ENCODE measurements around the gene MYL3. TPM values are rescaled to one million over a fixed set of nuclear protein-coding genes. Genes with fewer than 3 reads are reported as not detected.

MYL3 gene
- total RNA-seq, 1 donor from 2014 or later: not detected

DNA sequence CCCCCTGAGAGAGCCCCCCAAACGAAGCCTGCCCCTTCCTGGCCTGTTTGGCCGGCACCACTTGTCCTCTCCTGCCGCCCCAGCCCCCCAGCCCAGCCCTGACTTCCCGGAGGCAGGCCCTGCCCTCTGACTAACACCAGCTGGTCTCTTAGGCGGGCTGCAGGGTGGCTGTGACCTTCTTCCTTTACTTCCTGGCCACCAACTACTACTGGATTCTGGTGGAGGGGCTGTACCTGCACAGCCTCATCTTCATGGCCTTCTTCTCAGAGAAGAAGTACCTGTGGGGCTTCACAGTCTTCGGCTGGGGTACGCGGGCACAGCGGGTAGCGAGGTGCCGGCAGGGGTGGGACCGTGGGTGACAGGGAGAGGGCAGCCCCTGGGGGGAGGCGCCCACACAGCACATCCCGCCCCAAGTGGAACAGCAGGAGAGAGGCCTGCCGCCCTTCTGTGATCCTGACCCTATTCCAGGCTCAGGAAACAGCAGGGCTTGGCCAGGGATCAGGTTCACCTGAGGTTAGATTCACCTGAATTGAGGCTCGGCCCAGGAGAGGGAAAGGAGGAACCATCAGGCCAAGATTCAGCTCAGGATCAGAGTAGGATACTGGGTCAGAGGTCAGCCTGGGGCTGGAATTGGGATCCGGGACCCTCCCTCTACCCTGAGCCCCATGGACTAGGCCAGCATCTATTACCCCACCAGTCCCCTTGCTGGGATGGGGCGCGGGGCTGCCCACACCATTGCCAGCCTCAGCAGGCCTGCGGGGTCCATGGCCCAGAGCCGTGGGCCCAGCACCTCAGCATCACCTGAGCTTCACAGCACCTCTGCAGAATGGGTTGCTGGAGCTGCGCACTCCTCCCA is 36.1 kb upstream of the MYL3 start:
- intact Hi-C loops (cut with micrococcal nuclease): no loop called here
- ATAC-seq (ENCODE audit: low read depth): no peak
- Mint-ChIP-seq H3K27me3 (peaks cover 10% of the 10 kb centered on the region), H3K4me3 (no peak overlapping the region), H3K9me3 (no peaks in the 10 kb centered on the region), H3K36me3 (ENCODE audit: low read depth) (no peaks in the 10 kb centered on the region), H3K4me1 (peaks cover 12% of the 10 kb centered on the region), H3K27ac (no peak overlapping the region)
- POLR2A ChIA-PET: no interaction called here
- DNase-seq: no peak
- CTCF ChIA-PET: interaction anchor here (2.8 kb wide), 1 partner anchor 10 kb away, joined by 8 read pairs; no protein-coding TSS in a partner anchor
- TF ChIP-seq, protein P1, sequence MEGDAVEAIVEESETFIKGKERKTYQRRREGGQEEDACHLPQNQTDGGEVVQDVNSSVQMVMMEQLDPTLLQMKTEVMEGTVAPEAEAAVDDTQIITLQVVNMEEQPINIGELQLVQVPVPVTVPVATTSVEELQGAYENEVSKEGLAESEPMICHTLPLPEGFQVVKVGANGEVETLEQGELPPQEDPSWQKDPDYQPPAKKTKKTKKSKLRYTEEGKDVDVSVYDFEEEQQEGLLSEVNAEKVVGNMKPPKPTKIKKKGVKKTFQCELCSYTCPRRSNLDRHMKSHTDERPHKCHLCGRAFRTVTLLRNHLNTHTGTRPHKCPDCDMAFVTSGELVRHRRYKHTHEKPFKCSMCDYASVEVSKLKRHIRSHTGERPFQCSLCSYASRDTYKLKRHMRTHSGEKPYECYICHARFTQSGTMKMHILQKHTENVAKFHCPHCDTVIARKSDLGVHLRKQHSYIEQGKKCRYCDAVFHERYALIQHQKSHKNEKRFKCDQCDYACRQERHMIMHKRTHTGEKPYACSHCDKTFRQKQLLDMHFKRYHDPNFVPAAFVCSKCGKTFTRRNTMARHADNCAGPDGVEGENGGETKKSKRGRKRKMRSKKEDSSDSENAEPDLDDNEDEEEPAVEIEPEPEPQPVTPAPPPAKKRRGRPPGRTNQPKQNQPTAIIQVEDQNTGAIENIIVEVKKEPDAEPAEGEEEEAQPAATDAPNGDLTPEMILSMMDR (IDR thresholded peaks at IDR 0.05): no peak

DNA sequence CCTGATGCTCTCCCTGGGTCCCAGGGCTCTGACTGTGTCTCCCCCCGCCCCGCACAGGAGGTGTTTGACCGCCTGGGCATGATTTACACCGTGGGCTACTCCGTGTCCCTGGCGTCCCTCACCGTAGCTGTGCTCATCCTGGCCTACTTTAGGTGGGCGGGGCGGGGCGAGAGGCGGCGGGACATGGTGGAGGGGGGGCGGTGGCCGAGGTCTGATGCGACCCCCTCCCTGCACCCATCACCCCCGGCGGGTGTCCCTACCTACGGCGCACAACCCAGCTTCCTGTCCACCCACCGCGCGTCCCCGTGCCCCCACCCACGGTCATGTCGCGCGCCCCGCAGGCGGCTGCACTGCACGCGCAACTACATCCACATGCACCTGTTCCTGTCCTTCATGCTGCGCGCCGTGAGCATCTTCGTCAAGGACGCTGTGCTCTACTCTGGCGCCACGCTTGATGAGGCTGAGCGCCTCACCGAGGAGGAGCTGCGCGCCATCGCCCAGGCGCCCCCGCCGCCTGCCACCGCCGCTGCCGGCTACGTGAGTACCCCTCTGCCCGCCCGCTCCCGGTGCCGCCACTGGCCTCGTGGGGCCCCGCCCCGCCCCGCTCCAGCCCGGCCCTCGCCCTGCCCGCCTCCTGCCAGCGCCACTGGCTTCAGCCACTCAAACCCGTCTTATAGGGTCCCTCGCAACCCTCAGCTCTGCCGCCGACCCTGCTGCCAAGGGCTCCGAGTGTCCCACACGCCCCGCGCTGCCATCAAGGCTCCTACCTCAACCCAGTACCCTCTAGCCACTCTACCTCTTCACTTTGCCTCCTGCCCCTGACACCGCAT is 35.3 kb upstream of the MYL3 start:
- TF ChIP-seq, protein P1 (IDR thresholded peaks at IDR 0.05): no peak
- Mint-ChIP-seq H3K36me3 (ENCODE audit: low read depth) (no peaks in the 10 kb centered on the region), H3K9me3 (no peaks in the 10 kb centered on the region), H3K27ac (no peak overlapping the region), H3K4me3 (peak overlapping the region; percentile 53), H3K27me3 (peaks cover 16% of the 10 kb centered on the region), H3K4me1 (peaks cover 12% of the 10 kb centered on the region)
- intact Hi-C loops (cut with micrococcal nuclease): no loop called here
- ChIA-PET POLR2A (no interaction called here), CTCF (interaction anchor here (1.0 to 2.8 kb wide), 3 partner anchors 11 to 410 kb away, joined by 3 to 8 read pairs (median 4); no protein-coding TSS in a partner anchor)
- no peak for DNase-seq
- ATAC-seq (ENCODE audit: low read depth): peak; percentile 74

DNA sequence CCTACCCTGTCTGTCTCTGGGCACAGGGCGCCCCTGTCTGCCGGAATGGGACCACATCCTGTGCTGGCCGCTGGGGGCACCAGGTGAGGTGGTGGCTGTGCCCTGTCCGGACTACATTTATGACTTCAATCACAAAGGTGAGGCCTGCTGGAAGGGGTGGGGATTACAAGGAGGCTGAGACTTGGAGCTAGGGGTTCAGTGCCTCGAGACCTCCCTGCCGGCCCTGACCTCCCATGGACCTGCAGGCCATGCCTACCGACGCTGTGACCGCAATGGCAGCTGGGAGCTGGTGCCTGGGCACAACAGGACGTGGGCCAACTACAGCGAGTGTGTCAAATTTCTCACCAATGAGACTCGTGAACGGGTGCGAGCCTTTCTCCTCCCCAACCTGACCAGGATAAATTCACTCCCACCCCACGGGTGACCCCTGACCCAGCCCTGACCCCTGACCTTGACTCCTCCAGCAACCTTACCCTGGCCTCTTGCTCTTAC is 34.6 kb upstream of the MYL3 start:
- no peak for DNase-seq
- intact Hi-C loops (cut with micrococcal nuclease): no loop called here
- H3K4me1 Mint-ChIP-seq: peaks cover 13% of the 10 kb centered on the region
- TF ChIP-seq, protein P1 (IDR thresholded peaks at IDR 0.05): no peak
- no peaks in the 10 kb centered on the region for H3K36me3 Mint-ChIP-seq (ENCODE audit: low read depth)
- ChIA-PET CTCF (interaction anchor here (1.0 to 2.8 kb wide), 3 partner anchors 12 to 409 kb away, joined by 3 to 8 read pairs (median 4); no protein-coding TSS in a partner anchor), POLR2A (no interaction called here)
- H3K27ac Mint-ChIP-seq: no peak overlapping the region
- H3K9me3 Mint-ChIP-seq: no peaks in the 10 kb centered on the region
- H3K27me3 Mint-ChIP-seq: peaks cover 19% of the 10 kb centered on the region
- no peak overlapping the region for H3K4me3 Mint-ChIP-seq
- ATAC-seq (ENCODE audit: low read depth): no peak

- CTCF ChIA-PET: interaction anchor here (0.6 to 1.3 kb wide), 2 partner anchors 191 to 569 kb away, joined by 3 read pairs; no protein-coding TSS in a partner anchor
- TF ChIP-seq, protein P1 (IDR thresholded peaks at IDR 0.05): no peak
- DNase-seq: no peak
- POLR2A ChIA-PET: no interaction called here
- Mint-ChIP-seq H3K27me3 (peaks cover 22% of the 10 kb centered on the region), H3K9me3 (no peaks in the 10 kb centered on the region), H3K4me3 (no peak overlapping the region), H3K36me3 (ENCODE audit: low read depth) (no peaks in the 10 kb centered on the region), H3K4me1 (peaks cover 22% of the 10 kb centered on the region), H3K27ac (no peak overlapping the region)
- no peak for ATAC-seq (ENCODE audit: low read depth)
- intact Hi-C loops (cut with micrococcal nuclease): no loop called here
These were observed 33.8 kb upstream of the MYL3 start for GRCh38 chr3:46897031-46897430.
